SK-N-SH (cell line): ENCODE data around the gene BUB3. TPM values are rescaled to one million over a fixed set of nuclear protein-coding genes. Genes with fewer than 3 reads are reported as not detected.

Experiments
- CTCF ChIA-PET: fragments of 300-600, 350-600 bp; formaldehyde crosslinking; extraction: SDS; loops from one replicate; lab custom pipeline; 2021; lab: Yijun Ruan, JAX
- POLR2A ChIA-PET: fragments of 350-600 bp; sonication (Branson Sonifier 250); formaldehyde crosslinking; extraction: SDS; loops from one replicate; lab custom pipeline; 2020; ENCODE audit warnings: antibody characterized with exemption, inconsistent platforms; lab: Yijun Ruan, JAX
- DNase-seq: peaks from one replicate; pipeline ENCODE4 v3.0.0; 2012
- H2AFZ ChIP-seq: fragments of 200-600 bp; sonication (generic); 2 replicates; pipeline ENCODE4 v1.8.1; 2016; ENCODE audit warnings: antibody characterized with exemption, mild to moderate bottlenecking, low read depth
- H3F3A ChIP-seq: fragments of 200-600 bp; sonication (generic); replicated peaks from 2 replicates; pipeline ENCODE3; 2016; ENCODE audit warnings: antibody characterized with exemption, mild to moderate bottlenecking; ENCODE audit not compliant: insufficient read depth
- H3K27ac ChIP-seq, 2 experiments: fragments of 200-500 bp in 1 of 2; fragments of 200-600 bp in 1 of 2; sonication (Bioruptor generic) in 1 of 2; sonication (generic), shearing (Covaris generic) in 1 of 2; 2 replicates each; pipeline versions ENCODE4 v1.5.1 to v1.6.1; 2014 to 2016; ENCODE audit warnings: low read depth in 2 of 2, inconsistent platforms in 1 of 2, low read length in 1 of 2, mild to moderate bottlenecking in 1 of 2, mixed read lengths in 1 of 2
- H3K27me3 ChIP-seq: fragments of 200-600 bp; sonication (generic), shearing (Covaris generic); 2 replicates; pipeline ENCODE4 v1.6.1; 2016; ENCODE audit warnings: mixed run types; ENCODE audit not compliant: insufficient read depth
- H3K36me3 ChIP-seq, 2 experiments: fragments of 200-500 bp in 1 of 2; fragments of 200-600 bp in 1 of 2; sonication (Bioruptor generic) in 1 of 2; sonication (generic) in 1 of 2; replicated peaks in 1 of 2; 2 replicates each; pipeline versions ENCODE3 to v1.5.1; 2014 to 2016; ENCODE audit warnings: low read length in 1 of 2, mild to moderate bottlenecking in 1 of 2; ENCODE audit not compliant: insufficient read depth in 2 of 2, control insufficient read depth in 1 of 2
- H3K4me1 ChIP-seq, 2 experiments: fragments of 200-500 bp in 1 of 2; fragments of 200-600 bp in 1 of 2; sonication (Bioruptor generic) in 1 of 2; sonication (generic), shearing (Covaris generic) in 1 of 2; 2 replicates each; pipeline versions ENCODE4 v1.5.1 to v1.6.1; 2014 to 2016; ENCODE audit warnings: low read depth in 1 of 2, low read length in 1 of 2, mixed run types in 1 of 2; ENCODE audit not compliant: insufficient read depth in 2 of 2, control insufficient read depth in 1 of 2
- H3K4me2 ChIP-seq: fragments of 200-600 bp; sonication (generic), shearing (Covaris generic); 2 replicates; pipeline ENCODE4 v1.6.1; 2017; ENCODE audit warnings: mixed run types
- H3K4me3 ChIP-seq, 2 experiments: fragments of 200-500 bp in 1 of 2; fragments of 200-600 bp in 1 of 2; sonication (Bioruptor generic) in 1 of 2; sonication (generic), shearing (Covaris generic) in 1 of 2; 2 replicates each; pipeline versions ENCODE4 v1.5.1 to v1.8.1; 2014 to 2016; ENCODE audit warnings: low read depth in 2 of 2, inconsistent platforms in 1 of 2, low read length in 1 of 2, mild to moderate bottlenecking in 1 of 2, mixed read lengths in 1 of 2, moderate library complexity in 1 of 2
- H3K79me2 ChIP-seq: fragments of 200-600 bp; sonication (generic); 2 replicates; pipeline ENCODE4 v1.8.1; 2017; ENCODE audit warnings: mild to moderate bottlenecking; ENCODE audit not compliant: insufficient read depth
- H3K9ac ChIP-seq: fragments of 200-600 bp; sonication (generic); 2 replicates; pipeline ENCODE4 v1.6.1; 2017; ENCODE audit warnings: mixed run types
- H3K9me2 ChIP-seq: fragments of 200-600 bp; sonication (generic); 2 replicates; pipeline ENCODE4 v1.6.1; 2017; ENCODE audit warnings: mixed run types
- H3K9me3 ChIP-seq: fragments of 200-600 bp; sonication (generic); 2 replicates; pipeline ENCODE4 v1.6.1; 2017; ENCODE audit warnings: mixed run types, mild to moderate bottlenecking, moderate library complexity
- H4K20me1 ChIP-seq: fragments of 200-600 bp; sonication (generic); 2 replicates; pipeline ENCODE4 v1.6.1; 2017; ENCODE audit warnings: mild to moderate bottlenecking, mixed run types; ENCODE audit not compliant: insufficient read depth
- CHD2 ChIP-seq: fragments of 150-350 bp; IDR thresholded peaks from 2 replicates; pipeline ENCODE4 v1.6.1; 2018; ENCODE audit warnings: low read length; ENCODE audit not compliant: partially characterized antibody
- ELF1 ChIP-seq: IDR thresholded peaks from 2 replicates; pipeline ENCODE4 v1.4.0; 2012
- EZH2phosphoT487 ChIP-seq: fragments of 200-600 bp; sonication (generic); IDR thresholded peaks from 2 replicates; pipeline ENCODE4 v1.6.1; 2017; ENCODE audit warnings: low read depth, mixed run types, mild to moderate bottlenecking, antibody characterized with exemption, moderate library complexity, borderline replicate concordance
- FOSL2 ChIP-seq: IDR thresholded peaks from 2 replicates; pipeline ENCODE4 v1.4.0; 2012; ENCODE audit warnings: low read depth, mild to moderate bottlenecking, moderate library complexity, borderline replicate concordance
- FOXM1 ChIP-seq: IDR thresholded peaks from 2 replicates; pipeline ENCODE4 v1.4.0; 2012; ENCODE audit warnings: low read depth, mild to moderate bottlenecking
- GABPA ChIP-seq: IDR thresholded peaks from 2 replicates; pipeline ENCODE4 v1.4.0; 2012; ENCODE audit warnings: low read depth, mild to moderate bottlenecking
- GATA2 ChIP-seq: sonication (generic); formaldehyde crosslinking; IDR thresholded peaks from 2 replicates; pipeline ENCODE4 v1.5.0; 2020; ENCODE audit warnings: mild to moderate bottlenecking, missing genetic modification reagents
- JUND ChIP-seq: IDR thresholded peaks from 2 replicates; pipeline ENCODE4 v1.4.0; 2012
- MAX ChIP-seq: IDR thresholded peaks from 2 replicates; pipeline ENCODE4 v1.4.0; 2012; ENCODE audit warnings: low read depth
- MXI1 ChIP-seq: IDR thresholded peaks from 2 replicates; pipeline ENCODE4 v1.6.1; 2012; ENCODE audit warnings: mild to moderate bottlenecking, low read depth, low read length, improper control_type of control experiment
- NFIC ChIP-seq: IDR thresholded peaks from 2 replicates; pipeline ENCODE4 v1.4.0; 2012; ENCODE audit warnings: borderline replicate concordance
- NRF1 ChIP-seq: IDR thresholded peaks from 2 replicates; pipeline ENCODE4 v1.6.1; 2012; ENCODE audit warnings: low read depth, mild to moderate bottlenecking, low read length
- PBX3 ChIP-seq: IDR thresholded peaks from 2 replicates; pipeline ENCODE4; 2012
- RFX5 ChIP-seq: IDR thresholded peaks from 2 replicates; pipeline ENCODE4 v1.6.1; 2012; ENCODE audit warnings: mild to moderate bottlenecking, improper control_type of control experiment, low read length
- RXRA ChIP-seq: IDR thresholded peaks from 2 replicates; pipeline ENCODE4 v1.4.0; 2012; ENCODE audit warnings: low read depth, mild to moderate bottlenecking, borderline replicate concordance
- SIN3A ChIP-seq: IDR thresholded peaks from 2 replicates; pipeline ENCODE4 v1.6.1; 2012; ENCODE audit warnings: low read depth, mild to moderate bottlenecking, low read length, moderate library complexity, borderline replicate concordance
- SMC3 ChIP-seq: IDR thresholded peaks from 2 replicates; pipeline ENCODE4 v1.6.1; 2012; ENCODE audit warnings: low read depth, low read length, improper control_type of control experiment
- TAF1 ChIP-seq: IDR thresholded peaks from 2 replicates; pipeline ENCODE4 v1.6.1; 2012; ENCODE audit warnings: low read depth, mild to moderate bottlenecking, low read length, moderate library complexity, borderline replicate concordance
- TCF12 ChIP-seq: IDR thresholded peaks from 2 replicates; pipeline ENCODE4 v1.4.0; 2012
- TEAD4 ChIP-seq: IDR thresholded peaks from 2 replicates; pipeline ENCODE4 v1.4.0; 2012; ENCODE audit warnings: mild to moderate bottlenecking, borderline replicate concordance; ENCODE audit not compliant: insufficient read depth
- USF2 ChIP-seq: fragments of 150-350 bp; IDR thresholded peaks from 2 replicates; pipeline ENCODE4 v1.6.1; 2017; ENCODE audit warnings: antibody characterized with exemption, low read length, low read depth, borderline replicate concordance
- YY1 ChIP-seq: IDR thresholded peaks from 2 replicates; pipeline ENCODE4 v1.4.0; 2012; ENCODE audit warnings: low read depth, mild to moderate bottlenecking
- ZBTB33 ChIP-seq: IDR thresholded peaks from 2 replicates; pipeline ENCODE4 v1.4.0; 2012; ENCODE audit warnings: low read depth, borderline replicate concordance
- WGBS: methylation state at CpG from one replicate; pipeline ENCODE4 v1.1.6; 2017; ENCODE audit warnings: low lambda C conversion rate; 5-methylcytosine and 5-hydroxymethylcytosine counted together
- polyA plus RNA-seq, 3 experiments: library from polyadenylated mRNA; depleted of rRNA; stranded (reverse); fragments of >200 nt; gene quantifications; 2 replicates each; pipeline ENCODE4 v1.2.3, GENCODE V29; 2012
- TF ChIP-seq, protein P1 (sequence below): fragments of 200-600 bp; sonication (generic); IDR thresholded peaks from 2 replicates; pipeline ENCODE4 v1.6.1; 2017; ENCODE audit warnings: antibody characterized with exemption, mild to moderate bottlenecking, moderate library complexity

The BUB3 gene
- polyA plus RNA-seq, 1 of the 3 experiments (the other 2 are of a cell fraction) = 202 TPM

GRCh38 chr10:123203393-123204126, 49.4 kb downstream of the BUB3 start:
- Histone ChIP-seq H3K4me2 (no peak overlapping the region), H3K9me3 (no peaks in the 10 kb centered on the region)
- DNase-seq = no peak
- TF ChIP-seq SIN3A = no peak
- no peak for TF ChIP-seq GABPA
- no peak for TF ChIP-seq FOSL2
- no peak for TF ChIP-seq RFX5
- no peak for TF ChIP-seq TEAD4
- no peak for TF ChIP-seq SMC3
- TF ChIP-seq MAX = no peak
- TF ChIP-seq GATA2 (CRISPR knock-in tag) = no peak
- TF ChIP-seq MXI1 = no peak
- no peak for TF ChIP-seq NRF1
- no peak for TF ChIP-seq ELF1
- TF ChIP-seq CHD2 = no peak
- TF ChIP-seq EZH2phosphoT487 = no peak
- no peak for TF ChIP-seq RXRA
- no peak for TF ChIP-seq JUND
- TF ChIP-seq, all 33 proteins: peak for 0
- H2AFZ ChIP-seq = no peak overlapping the region
- H3K27ac ChIP-seq = no peak overlapping the region
- CTCF ChIA-PET = no interaction called here
- H3K9me2 ChIP-seq = no peaks in the 10 kb centered on the region
- H3K4me3 ChIP-seq = no peak overlapping the region
- H3K79me2 ChIP-seq = no peaks in the 10 kb centered on the region
- H3K4me1 ChIP-seq = no peaks in the 10 kb centered on the region; a peak in 1 of 4 replicates
- POLR2A ChIA-PET = no interaction called here
- H3K36me3 ChIP-seq = no peaks in the 10 kb centered on the region
- H3K9ac ChIP-seq = no peak overlapping the region
- no peaks in the 10 kb centered on the region for H3K27me3 ChIP-seq
- 60% methylated on average over 4 of the region's 6 CpGs for WGBS
- H3F3A ChIP-seq = no peaks in the 10 kb centered on the region
- H4K20me1 ChIP-seq = no peaks in the 10 kb centered on the region

- Histone ChIP-seq H3K9me3 (no peaks in the 10 kb centered on the region), H3K9me2 (no peaks in the 10 kb centered on the region), H3K79me2 (no peaks in the 10 kb centered on the region), H3K27ac (no peak overlapping the region), H4K20me1 (no peaks in the 10 kb centered on the region), H3F3A (no peaks in the 10 kb centered on the region), H2AFZ (no peak overlapping the region), H3K36me3 (no peaks in the 10 kb centered on the region), H3K4me1 (no peaks in the 10 kb centered on the region; a peak in 1 of 4 replicates), H3K9ac (no peak overlapping the region), H3K4me2 (no peak overlapping the region), H3K27me3 (no peaks in the 10 kb centered on the region), H3K4me3 (no peak overlapping the region)
- DNase-seq = no peak
- CTCF ChIA-PET = no interaction called here
- POLR2A ChIA-PET = no interaction called here
- 58% methylated on average over 1 of the region's 1 CpG for WGBS
- TF ChIP-seq NFIC (no peak), USF2 (no peak), FOSL2 (no peak), RFX5 (no peak), RXRA (no peak), ZBTB33 (no peak), FOXM1 (no peak), TCF12 (no peak), TEAD4 (no peak), YY1 (no peak), NRF1 (no peak), EZH2phosphoT487 (no peak), PBX3 (no peak), TAF1 (no peak)
- TF ChIP-seq, protein P1, sequence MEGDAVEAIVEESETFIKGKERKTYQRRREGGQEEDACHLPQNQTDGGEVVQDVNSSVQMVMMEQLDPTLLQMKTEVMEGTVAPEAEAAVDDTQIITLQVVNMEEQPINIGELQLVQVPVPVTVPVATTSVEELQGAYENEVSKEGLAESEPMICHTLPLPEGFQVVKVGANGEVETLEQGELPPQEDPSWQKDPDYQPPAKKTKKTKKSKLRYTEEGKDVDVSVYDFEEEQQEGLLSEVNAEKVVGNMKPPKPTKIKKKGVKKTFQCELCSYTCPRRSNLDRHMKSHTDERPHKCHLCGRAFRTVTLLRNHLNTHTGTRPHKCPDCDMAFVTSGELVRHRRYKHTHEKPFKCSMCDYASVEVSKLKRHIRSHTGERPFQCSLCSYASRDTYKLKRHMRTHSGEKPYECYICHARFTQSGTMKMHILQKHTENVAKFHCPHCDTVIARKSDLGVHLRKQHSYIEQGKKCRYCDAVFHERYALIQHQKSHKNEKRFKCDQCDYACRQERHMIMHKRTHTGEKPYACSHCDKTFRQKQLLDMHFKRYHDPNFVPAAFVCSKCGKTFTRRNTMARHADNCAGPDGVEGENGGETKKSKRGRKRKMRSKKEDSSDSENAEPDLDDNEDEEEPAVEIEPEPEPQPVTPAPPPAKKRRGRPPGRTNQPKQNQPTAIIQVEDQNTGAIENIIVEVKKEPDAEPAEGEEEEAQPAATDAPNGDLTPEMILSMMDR = no peak
Observed at GRCh38 chr10:123204127-123204461, 49.9 kb downstream of the BUB3 start.
